B cell (primary cell): ENCODE measurements around the gene PTGES3. TPM values are rescaled to one million over a fixed set of nuclear protein-coding genes. Genes with fewer than 3 reads are reported as not detected.
A peak's percentile ranks its signal among the peaks of the same experiment; 100 is the strongest.

Experiments used
- ATAC-seq: fragments of 200-7000 bp; cut with Tn5 transposase; one replicate; pipeline ENCODE4 v1.10.0; 2021; ENCODE audit warnings: low read depth, mild to moderate bottlenecking, moderate number of reproducible peaks, moderate library complexity
- CTCF ChIA-PET: fragments of 350-600 bp; sonication (Branson Sonifier 250); formaldehyde crosslinking; loops from one replicate; lab custom pipeline; 2021; ENCODE audit warnings: antibody characterized with exemption, inconsistent platforms; lab: Charles Lee
- POLR2A ChIA-PET: fragments of 350-600 bp; sonication (Branson Sonifier 250); formaldehyde crosslinking; loops from one replicate; lab custom pipeline; 2021; ENCODE audit warnings: antibody characterized with exemption; lab: Charles Lee
- DNase-seq: peaks from one replicate; pipeline ENCODE4 v3.0.0; 2013
- H2AFZ ChIP-seq: 2 replicates; pipeline ENCODE4 v1.6.1; 2012; ENCODE audit warnings: mild to moderate bottlenecking, low read depth, low read length; ENCODE audit not compliant: insufficient read depth, poor library complexity, severe bottlenecking
- H3K27ac ChIP-seq, 2 donors: 1 replicate in 1 of 2; 2 replicates in 1 of 2; pipeline ENCODE4 v1.5.1; 2012 to 2013; ENCODE audit warnings: low read length in 2 of 2, mild to moderate bottlenecking in 2 of 2, moderate library complexity in 1 of 2
- H3K27me3 ChIP-seq, 4 experiments: fragments of 200-600 bp in 1 of 4; sonication (generic) in 1 of 4; replicated peaks in 1 of 4; 1 replicate in 2 of 4; 2 replicates in 2 of 4; pipeline versions ENCODE4 v1.6.1 to v1.7.0; 2013 to 2016; ENCODE audit warnings: low read length in 3 of 4, mild to moderate bottlenecking in 2 of 4, mixed read lengths in 1 of 4, moderate library complexity in 1 of 4; ENCODE audit not compliant: insufficient read depth in 4 of 4, control insufficient read depth in 3 of 4; ENCODE audit errors: control extremely low read depth in 1 of 4
- H3K36me3 ChIP-seq, 2 experiments: replicated peaks in 1 of 2; 1 replicate in 1 of 2; 2 replicates in 1 of 2; pipeline versions ENCODE4 v1.6.1 to v1.7.1; 2013; ENCODE audit warnings: low read length in 1 of 2; ENCODE audit not compliant: insufficient read depth in 2 of 2, control insufficient read depth in 1 of 2; ENCODE audit errors: control extremely low read depth in 1 of 2, extremely low read depth in 1 of 2
- H3K4me1 ChIP-seq, 2 donors: fragments of 200-600 bp in 1 of 2; sonication (generic) in 1 of 2; 1 replicate in 1 of 2; 2 replicates in 1 of 2; pipeline versions ENCODE4 v1.5.1 to v1.6.1; 2013 to 2017; ENCODE audit warnings: low read length in 2 of 2; ENCODE audit not compliant: control insufficient read depth in 2 of 2, insufficient read depth in 2 of 2
- H3K4me2 ChIP-seq: replicated peaks from 2 replicates; pipeline ENCODE3; 2012; ENCODE audit warnings: mild to moderate bottlenecking, low read depth, low read length; ENCODE audit not compliant: poor library complexity, severe bottlenecking
- H3K4me3 ChIP-seq, 5 experiments: fragments of 200-600 bp in 1 of 5; sonication (generic) in 1 of 5; 1 replicate in 3 of 5; 2 replicates in 2 of 5; pipeline versions ENCODE4 v1.5.1 to v1.7.0; 2011 to 2016; ENCODE audit warnings: low read length in 4 of 5, mild to moderate bottlenecking in 4 of 5, low read depth in 2 of 5, control low read depth in 1 of 5, moderate library complexity in 1 of 5; ENCODE audit not compliant: insufficient read depth in 1 of 5; ENCODE audit errors: control extremely low read depth in 1 of 5, extremely low read depth in 1 of 5
- H3K79me2 ChIP-seq: fragments of 200-600 bp; sonication (generic); one replicate; pipeline ENCODE4 v1.6.0; 2016; ENCODE audit warnings: low read length; ENCODE audit not compliant: control insufficient read depth, insufficient read depth
- H3K9ac ChIP-seq: fragments of 200-600 bp; sonication (generic); 2 replicates; pipeline ENCODE4 v1.6.1; 2017; ENCODE audit warnings: mild to moderate bottlenecking, low read length, moderate library complexity
- H3K9me3 ChIP-seq, 3 donors: one replicate each; pipeline versions ENCODE4 v1.6.1 to v1.7.1; 2013; ENCODE audit warnings: low read length in 2 of 3; ENCODE audit not compliant: control insufficient read depth in 2 of 3, insufficient read depth in 1 of 3; ENCODE audit errors: control extremely low read depth in 1 of 3
- H4K20me1 ChIP-seq: 2 replicates; pipeline ENCODE4 v1.6.0; 2012; ENCODE audit warnings: mild to moderate bottlenecking, low read length; ENCODE audit not compliant: insufficient read depth, control insufficient read depth, poor library complexity, severe bottlenecking
- H3K27ac Mint-ChIP-seq: one replicate; pipeline ENCODE4 v1.8.0; 2021; ENCODE audit warnings: mixed read lengths
- H3K27me3 Mint-ChIP-seq: one replicate; pipeline ENCODE4 v1.8.0; 2021; ENCODE audit warnings: mixed read lengths
- H3K4me1 Mint-ChIP-seq: one replicate; pipeline ENCODE4 v1.8.0; 2021; ENCODE audit warnings: mixed read lengths
- H3K4me3 Mint-ChIP-seq: one replicate; pipeline ENCODE4 v1.8.0; 2021; ENCODE audit warnings: mixed read lengths
- H3K9me3 Mint-ChIP-seq: one replicate; pipeline ENCODE4 v1.8.0; 2022; ENCODE audit warnings: mixed read lengths; ENCODE audit not compliant: insufficient read depth
- EZH2 ChIP-seq: IDR thresholded peaks from 2 replicates; pipeline ENCODE4 v1.6.1; 2012; ENCODE audit warnings: borderline replicate concordance, low read depth, mild to moderate bottlenecking, moderate library complexity, low read length; ENCODE audit not compliant: insufficient read depth, poor library complexity, severe bottlenecking
- WGBS: methylation state at CpG from one replicate; pipeline ENCODE4 v1.1.5; 2013; ENCODE audit warnings: missing lambda C conversion rate; ENCODE audit not compliant: insufficient coverage; 5-methylcytosine and 5-hydroxymethylcytosine counted together
- intact Hi-C: fragments of 100-400 bp; cut with micrococcal nuclease; formaldehyde crosslinking; loops from one replicate; pipeline ENCODE4 v1.10.0; 2022
- polyA plus RNA-seq: library from polyadenylated mRNA; depleted of rRNA; stranded (reverse); fragments of >200 nt; gene quantifications from 2 replicates; pipeline ENCODE4 v1.2.3, GENCODE V29; 2012
- total RNA-seq, 2 donors: library from RNA; stranded (reverse); fragments of 120-200 nt in 1 of 2; gene quantifications; 1 replicate in 1 of 2; 2 replicates in 1 of 2; pipeline versions ENCODE4 v1.2.3 to v1.2.4, GENCODE V29; 2013 to 2022
- TF ChIP-seq, protein P1 (sequence below): fragments of 200-600 bp; IDR thresholded peaks from one replicate; pipeline ENCODE4 v1.8.0; 2022; ENCODE audit warnings: antibody characterized with exemption, mild to moderate bottlenecking

The PTGES3 gene
- total and polyA plus RNA-seq, 2 donors (not counting 1 experiment from before 2014, with no cell fraction given), result 35.3 to 121 TPM

DNA sequence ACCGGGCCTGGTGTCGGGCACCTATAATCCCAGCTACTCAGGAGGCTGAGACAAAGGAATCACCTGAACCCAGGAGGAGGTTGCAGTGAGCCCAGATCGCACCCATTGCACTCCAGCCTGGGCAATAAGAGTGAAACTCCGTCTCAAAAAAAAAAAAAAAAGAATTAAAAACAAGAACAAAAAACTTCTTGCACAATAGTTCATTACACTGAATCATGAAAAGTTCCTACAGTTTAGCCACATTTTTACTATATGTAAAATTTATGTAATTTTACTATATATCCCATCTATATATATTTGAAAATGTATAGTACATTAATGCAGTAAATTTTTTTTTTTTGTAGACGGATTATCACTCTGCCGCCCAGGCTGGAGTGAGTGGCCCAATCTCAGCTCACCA, 46.9 kb downstream of the PTGES3 start:
- Mint-ChIP-seq H3K27ac (no peak overlapping the region), H3K9me3 (no peaks in the 10 kb centered on the region), H3K4me3 (no peak overlapping the region), H3K27me3 (no peaks in the 10 kb centered on the region), H3K4me1 (peaks cover 46% of the 10 kb centered on the region)
- ATAC-seq, result no peak
- no peak for DNase-seq
- no peak overlapping the region for H3K4me3 ChIP-seq
- peaks cover 35% of the 10 kb centered on the region for H4K20me1 ChIP-seq
- ChIA-PET CTCF (interaction anchor here (0.7 kb wide), 1 partner anchor 54 kb away, joined by 3 read pairs; no protein-coding TSS in a partner anchor), POLR2A (interaction anchor here (0.7 kb wide), 1 partner anchor 97 kb away, joined by 3 read pairs; no protein-coding TSS in a partner anchor)
- peaks cover 58% of the 10 kb centered on the region for H3K79me2 ChIP-seq
- TF ChIP-seq, protein P1, sequence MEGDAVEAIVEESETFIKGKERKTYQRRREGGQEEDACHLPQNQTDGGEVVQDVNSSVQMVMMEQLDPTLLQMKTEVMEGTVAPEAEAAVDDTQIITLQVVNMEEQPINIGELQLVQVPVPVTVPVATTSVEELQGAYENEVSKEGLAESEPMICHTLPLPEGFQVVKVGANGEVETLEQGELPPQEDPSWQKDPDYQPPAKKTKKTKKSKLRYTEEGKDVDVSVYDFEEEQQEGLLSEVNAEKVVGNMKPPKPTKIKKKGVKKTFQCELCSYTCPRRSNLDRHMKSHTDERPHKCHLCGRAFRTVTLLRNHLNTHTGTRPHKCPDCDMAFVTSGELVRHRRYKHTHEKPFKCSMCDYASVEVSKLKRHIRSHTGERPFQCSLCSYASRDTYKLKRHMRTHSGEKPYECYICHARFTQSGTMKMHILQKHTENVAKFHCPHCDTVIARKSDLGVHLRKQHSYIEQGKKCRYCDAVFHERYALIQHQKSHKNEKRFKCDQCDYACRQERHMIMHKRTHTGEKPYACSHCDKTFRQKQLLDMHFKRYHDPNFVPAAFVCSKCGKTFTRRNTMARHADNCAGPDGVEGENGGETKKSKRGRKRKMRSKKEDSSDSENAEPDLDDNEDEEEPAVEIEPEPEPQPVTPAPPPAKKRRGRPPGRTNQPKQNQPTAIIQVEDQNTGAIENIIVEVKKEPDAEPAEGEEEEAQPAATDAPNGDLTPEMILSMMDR, result no peak
- no peak for TF ChIP-seq EZH2
- H2AFZ ChIP-seq, result no peak overlapping the region
- H3K36me3 ChIP-seq, result peaks cover 0 to 67% of the 10 kb centered on the region in 2 experiments
- 100% methylated on average over 1 of the region's 6 CpGs for WGBS
- no peaks in the 10 kb centered on the region for H3K27me3 ChIP-seq
- no peak overlapping the region for H3K4me2 ChIP-seq
- no peak overlapping the region for H3K9ac ChIP-seq
- no peaks in the 10 kb centered on the region for H3K9me3 ChIP-seq
- no peak overlapping the region for H3K27ac ChIP-seq
- H3K4me1 ChIP-seq, result peaks cover 27 to 28% of the 10 kb centered on the region in 2 donors
- intact Hi-C loops, result no loop called here

DNA sequence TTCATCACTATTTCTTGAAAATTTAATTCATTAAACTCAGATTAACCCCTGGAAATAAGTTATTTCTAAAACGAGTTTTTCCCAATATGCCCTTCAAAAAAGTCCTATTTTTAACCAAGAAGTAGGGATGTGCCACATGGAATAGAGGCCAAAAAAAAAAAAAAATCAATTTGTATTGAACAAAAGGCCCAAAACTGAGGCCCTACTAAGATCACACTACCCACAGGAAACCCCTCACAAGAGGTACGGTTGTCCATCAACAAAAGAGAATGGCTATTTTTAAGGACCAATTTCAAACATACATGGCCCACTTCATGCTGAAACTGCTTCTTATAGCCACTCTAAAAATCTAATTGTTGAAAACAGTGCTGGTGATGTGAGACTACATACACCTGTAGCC, 50.5 kb downstream of the PTGES3 start:
- no peak for DNase-seq

More for the DNA sequence above, 50.5 kb downstream of the PTGES3 start:
- no peaks in the 10 kb centered on the region for H3K9me3 ChIP-seq
- H3K4me2 ChIP-seq, result peak overlapping the region; percentile 91
- no peak overlapping the region for H3K4me3 Mint-ChIP-seq
- H2AFZ ChIP-seq, result no peak overlapping the region
- WGBS, result no CpG with 5 or more reads among the region's 2 CpGs
- peak overlapping the region; percentile 37 for H3K27ac Mint-ChIP-seq
- peak overlapping the region; percentile 75 to 83 for H3K27ac ChIP-seq
- H3K4me3 ChIP-seq, result no peak overlapping the region
- intact Hi-C loops, result loop anchor here (1.0 to 10.0 kb wide), 14 partner anchors 9 to 1115 kb away; partner anchors contain the start of genes APOF, CDK4, DDIT3 and MBD6
- H3K9me3 Mint-ChIP-seq, result no peaks in the 10 kb centered on the region
- peaks cover 17% of the 10 kb centered on the region for H4K20me1 ChIP-seq
- H3K4me1 Mint-ChIP-seq, result peaks cover 54% of the 10 kb centered on the region
- no peaks in the 10 kb centered on the region for H3K27me3 ChIP-seq
- no peak for ATAC-seq
- peaks cover 47% of the 10 kb centered on the region for H3K79me2 ChIP-seq
- H3K36me3 ChIP-seq, result peaks cover 0 to 51% of the 10 kb centered on the region in 2 experiments
- H3K4me1 ChIP-seq, result peaks cover 38 to 46% of the 10 kb centered on the region in 2 donors
- no peak overlapping the region for H3K9ac ChIP-seq
- no peaks in the 10 kb centered on the region for H3K27me3 Mint-ChIP-seq
- POLR2A ChIA-PET, result no interaction called here
- CTCF ChIA-PET, result interaction anchor here (1.6 kb wide), 1 partner anchor 9 kb away, joined by 9 read pairs; no protein-coding TSS in a partner anchor
- TF ChIP-seq, protein P1, result no peak
- TF ChIP-seq EZH2, result no peak
